GM18861 (cell line): ENCODE data around the gene CD72.
"Not testable (repeated sequence)": the region's sequence is repeated elsewhere in the genome, so short reads cannot be mapped to it uniquely, and the experiment has no call there.

Experiments used
- ATAC-seq: cut with Tn5 transposase; IDR thresholded peaks from one replicate; pipeline ENCODE4 v1.9.1; 2021; ENCODE audit not compliant: unreplicated experiment

Gene CD72

DNA sequence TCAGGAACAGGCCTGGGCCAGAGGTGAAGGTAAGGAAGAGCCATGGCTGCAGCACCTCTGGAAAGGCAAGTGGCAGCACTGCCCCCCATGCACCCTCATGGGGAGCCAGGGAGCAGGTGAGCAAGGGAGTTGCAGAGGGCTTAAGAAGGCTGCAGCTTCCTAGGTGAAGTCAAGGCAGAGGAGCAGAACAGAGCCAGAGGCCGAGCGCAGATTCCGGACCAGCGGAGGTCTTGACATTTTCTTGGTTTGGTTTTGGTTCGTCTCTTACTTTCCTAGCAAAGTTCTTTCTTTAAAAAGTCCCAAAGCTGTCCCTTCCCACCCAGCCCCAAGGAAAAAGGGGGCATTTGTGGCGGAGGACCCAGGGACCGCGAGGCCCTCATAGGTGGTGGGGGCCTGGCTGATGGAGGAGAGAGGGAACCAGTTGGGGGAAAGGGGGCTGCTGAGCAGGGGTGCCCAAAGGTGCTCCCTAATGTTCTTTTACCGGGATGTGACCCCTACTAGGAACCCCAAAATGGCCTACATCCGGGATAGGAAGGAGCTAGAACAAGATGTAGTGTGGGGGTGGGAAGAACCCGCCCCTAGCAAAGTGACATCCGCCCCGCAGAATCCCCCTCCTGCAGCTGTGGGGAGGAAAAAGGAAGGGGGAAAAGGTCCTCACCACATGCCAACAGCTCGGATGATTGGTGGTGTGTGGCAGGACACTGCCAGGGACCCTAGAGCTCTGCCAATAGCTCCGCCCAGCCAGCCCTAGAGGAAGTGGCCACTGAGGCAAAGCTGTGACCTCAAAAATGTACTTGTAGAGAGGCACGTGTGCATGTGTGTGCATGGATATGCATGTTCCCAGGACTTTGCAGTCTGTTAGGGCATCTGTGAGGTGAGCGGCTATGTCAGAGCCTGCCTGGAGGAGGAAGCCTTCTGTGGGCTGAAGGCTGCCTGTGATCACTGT lies 914 bp upstream of the CD72 start:
- ATAC-seq, result peak; percentile 52

- no peak for ATAC-seq
These were observed 665 bp downstream of the CD72 start for GRCh38 chr9:35617548-35617947.

GRCh38 chr9:35616681-35617459 lies 1.3 kb downstream of the CD72 start:
- ATAC-seq, result no peak

DNA sequence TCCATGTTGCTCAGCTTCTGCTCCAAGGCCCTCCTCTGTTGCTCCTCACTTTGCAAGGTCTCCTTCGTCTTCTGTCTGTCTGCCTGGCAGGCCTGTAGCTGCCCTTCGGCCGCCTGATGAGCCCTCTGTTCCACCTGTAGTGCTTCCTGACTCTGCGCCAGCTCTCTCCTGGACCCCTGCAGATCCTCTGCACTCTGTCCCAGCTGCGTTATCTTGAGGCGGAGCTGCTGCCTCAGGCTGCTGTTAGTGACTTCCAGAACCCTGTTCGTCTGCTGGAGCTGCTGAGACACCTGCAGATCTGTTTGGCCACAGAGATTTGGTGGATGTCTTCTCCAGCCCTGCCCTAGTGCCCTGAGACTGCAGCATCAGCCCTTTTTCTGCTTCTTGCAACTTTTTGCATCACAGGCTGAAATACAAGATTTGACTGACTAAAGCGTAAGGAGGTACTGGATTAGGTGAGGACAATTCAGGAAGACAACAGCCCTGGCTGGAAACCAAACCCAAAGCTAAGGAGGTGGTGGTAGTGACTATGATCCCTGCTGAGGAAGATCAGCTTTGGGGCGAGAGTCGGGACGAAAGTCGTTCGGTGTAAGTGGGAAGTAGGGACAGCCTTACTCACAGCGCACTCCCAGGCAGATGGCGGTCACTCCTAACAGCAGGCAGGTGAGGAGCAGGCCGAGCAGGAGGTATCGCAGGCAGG lies 2.1 kb downstream of the CD72 start:
- ATAC-seq, result no peak

DNA sequence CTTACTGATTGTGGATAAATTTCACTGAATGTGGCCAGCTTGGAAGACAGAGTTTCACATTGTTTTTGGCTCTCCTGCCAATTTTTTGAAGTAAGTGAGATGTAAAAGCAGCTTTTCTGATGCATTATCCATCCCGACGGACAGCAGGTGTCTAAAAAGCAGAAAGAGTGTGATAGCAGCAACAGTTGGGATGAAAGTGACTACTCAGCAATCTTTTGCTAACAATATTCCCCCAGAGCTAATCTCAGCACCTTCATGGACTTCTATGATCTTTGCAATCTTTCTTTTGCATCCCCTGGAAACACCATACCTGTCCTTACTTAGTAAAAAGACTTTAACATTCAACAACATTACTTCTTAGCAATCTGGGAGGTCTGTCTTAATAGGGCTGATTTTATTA lies 5.4 kb downstream of the CD72 start:
- ATAC-seq, result no peak

- not testable (repeated sequence) for ATAC-seq
These were observed 6.1 kb downstream of the CD72 start for GRCh38 chr9:35612066-35612465.

DNA sequence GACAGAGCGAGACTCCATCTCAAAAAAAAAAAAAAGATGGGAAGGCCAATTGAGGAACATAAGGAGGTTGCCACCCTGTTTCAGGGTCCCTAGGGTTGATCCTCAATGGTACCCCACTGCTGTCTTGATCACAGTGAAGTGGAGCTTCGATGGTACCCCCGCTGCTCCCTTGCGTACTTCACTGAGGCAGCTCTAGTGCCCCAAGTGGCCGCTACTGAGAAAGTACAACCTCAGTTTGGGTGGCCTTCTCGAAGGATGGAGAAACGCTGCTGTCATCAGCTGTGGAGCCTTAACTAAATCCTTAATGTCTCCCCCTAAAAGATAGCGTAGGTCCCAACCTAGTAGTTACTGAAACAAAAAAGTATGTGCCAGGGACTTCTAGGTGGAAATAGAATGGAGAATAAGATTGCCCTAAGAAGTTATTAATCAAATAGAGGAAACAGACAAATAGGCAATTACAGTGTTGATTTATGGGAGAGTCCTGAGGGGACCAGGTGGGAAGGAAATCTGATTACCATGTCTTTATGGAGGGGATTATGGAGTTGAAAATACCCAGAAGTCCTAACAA lies 6.9 kb downstream of the CD72 start:
- no peak for ATAC-seq

DNA sequence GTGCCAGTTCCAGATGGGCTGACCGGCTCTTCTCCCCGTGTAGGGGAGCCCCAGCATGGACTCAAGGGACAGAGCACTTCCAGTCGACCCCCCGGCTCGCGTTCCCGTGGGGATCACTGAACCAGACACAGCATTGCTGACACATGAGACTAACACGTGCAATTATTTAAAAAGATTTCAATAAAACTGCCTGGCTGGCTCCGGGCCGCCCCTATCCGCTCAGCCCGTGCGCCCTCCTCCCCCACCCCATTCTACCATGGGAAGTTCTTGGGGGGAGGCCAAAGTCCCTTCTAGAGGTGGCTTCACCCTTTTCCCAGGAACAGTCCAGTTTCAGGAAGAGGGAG lies 8.4 kb downstream of the CD72 start:
- no peak for ATAC-seq

- no peak for ATAC-seq
These were observed 9.0 kb downstream of the CD72 start for GRCh38 chr9:35609001-35609819.

GRCh38 chr9:35608221-35608620 lies 10.0 kb downstream of the CD72 start:
- ATAC-seq, result no peak

- ATAC-seq, result no peak
These were observed 11.5 kb downstream of the CD72 start for GRCh38 chr9:35606726-35607125.

DNA sequence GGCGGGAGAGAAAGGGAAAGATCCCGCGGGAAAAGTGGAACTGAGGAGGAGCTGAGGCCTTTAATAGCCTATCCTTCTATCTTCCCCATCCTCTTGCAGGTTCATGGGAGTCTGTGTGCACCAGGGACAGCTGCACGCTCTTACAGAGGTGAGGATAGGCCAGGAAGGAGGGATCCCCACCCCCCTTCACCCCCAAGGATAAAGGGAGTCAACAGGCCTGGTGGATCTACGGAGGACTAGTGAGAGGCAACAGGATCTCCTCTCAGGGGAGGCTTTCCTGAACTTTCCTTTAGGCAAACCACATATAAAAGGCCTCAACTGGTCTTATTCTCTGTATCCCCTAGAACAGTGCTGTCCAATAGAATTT lies 12.1 kb downstream of the CD72 start:
- ATAC-seq, result no peak

GRCh38 chr9:35605351-35606137 lies 12.7 kb downstream of the CD72 start:
- peak; percentile 16 for ATAC-seq

DNA sequence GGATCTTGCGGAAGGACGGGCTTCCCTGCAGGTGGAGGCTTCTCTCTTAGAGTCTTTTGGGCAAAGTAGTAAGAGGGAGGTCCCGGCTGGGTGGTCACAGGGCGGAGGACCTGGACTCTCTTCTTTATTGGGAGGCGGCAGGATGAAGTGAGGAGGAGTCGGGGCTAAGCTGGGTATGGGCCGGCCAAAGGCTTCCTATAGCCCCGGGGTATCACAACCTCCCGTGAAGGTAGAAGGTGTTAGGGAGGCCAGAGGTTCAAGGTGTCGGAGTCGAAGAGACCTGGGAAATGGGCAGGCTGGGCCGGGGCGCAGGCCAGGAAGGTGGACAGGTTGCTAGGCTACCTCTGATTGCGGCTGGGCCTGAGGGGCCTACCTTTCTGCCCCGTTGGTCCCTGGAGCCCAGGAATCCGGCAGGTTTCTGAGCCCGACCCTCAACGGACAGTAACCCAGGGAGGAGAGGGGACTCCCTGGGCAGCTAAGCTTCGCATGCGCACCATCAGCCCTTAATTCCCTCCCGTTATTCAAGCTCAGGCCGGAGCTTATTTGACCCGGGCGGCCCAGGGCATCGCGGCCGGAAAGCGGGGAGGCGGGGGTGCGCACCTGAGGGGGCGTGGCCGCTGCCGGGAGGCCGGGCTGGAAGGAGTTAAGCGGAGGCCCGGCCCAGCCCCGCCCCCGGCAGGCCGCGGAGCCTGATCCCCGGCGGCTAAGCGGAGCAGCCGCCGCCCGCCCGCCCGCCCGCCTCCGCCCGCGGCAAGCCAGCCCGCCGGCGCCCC lies 13.4 kb downstream of the CD72 start, which contains the start of gene TESK1:
Gene TESK1, plus strand, starts transcription at position 685 of the 773 bp plus-strand sequence. CDS start 358 bp downstream, outside the sequence.
- peak; percentile 23 for ATAC-seq

- ATAC-seq, result peak; percentile 82
These were observed 14.1 kb downstream of the CD72 start for GRCh38 chr9:35603986-35604577.

DNA sequence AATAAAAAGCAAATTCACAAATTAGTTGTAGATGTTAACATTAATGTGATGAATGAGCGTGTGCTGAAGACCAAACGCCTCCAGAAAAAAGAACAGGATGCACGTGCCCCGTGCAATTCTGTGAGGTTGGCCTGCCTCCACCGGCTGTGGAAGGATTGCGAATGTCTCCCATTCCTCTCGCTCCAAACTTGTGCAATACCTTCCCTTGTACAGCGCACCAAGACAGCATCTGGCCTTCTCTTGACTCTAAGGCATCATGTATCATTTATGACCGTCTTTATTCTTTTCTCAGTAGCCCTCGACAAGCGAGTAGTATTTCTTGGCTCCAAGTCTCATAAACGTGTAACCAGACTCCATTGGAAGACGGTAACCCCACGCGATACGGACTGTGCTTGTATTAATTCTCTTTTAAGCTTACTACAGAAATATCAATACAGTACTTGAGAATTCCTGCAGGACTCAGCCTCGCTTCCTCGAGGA lies 14.7 kb downstream of the CD72 start:
- ATAC-seq, result peak; percentile 2

GRCh38 chr9:35599763-35600604 lies 18.2 kb downstream of the CD72 start:
- no peak for ATAC-seq
